Measurements from ENCODE around the gene RUNX3.

- TF ChIP-seq CTCF (IDR thresholded peaks at IDR 0.05) (no peak), EZH2phosphoT487 (IDR thresholded peaks at IDR 0.05; ENCODE audit: borderline replicate concordance, low read depth) (no peak), GABPA (IDR thresholded peaks at IDR 0.05; ENCODE audit: low read depth) (no peak), SMC3 (IDR thresholded peaks at IDR 0.05; ENCODE audit: low read depth, low read length) (no peak), TAF1 (IDR thresholded peaks at IDR 0.05; ENCODE audit: borderline replicate concordance, low read depth, low read length) (no peak), FOXM1 (IDR thresholded peaks at IDR 0.05; ENCODE audit: low read depth) (no peak), PBX3 (IDR thresholded peaks at IDR 0.05) (no peak), REST (IDR thresholded peaks at IDR 0.05; ENCODE audit: low read depth, low read length) (no peak), RAD21 (IDR thresholded peaks at IDR 0.05; ENCODE audit: low read length) (no peak)
Observed at GRCh38 chr1:24954631-24955030, 24.6 kb upstream of the RUNX3 start.
